Dermis microvascular lymphatic vessel endothelial cell (primary cell): ENCODE measurements around the gene ELF1. TPM values are rescaled to one million over a fixed set of nuclear protein-coding genes. Genes with fewer than 3 reads are reported as not detected.
A peak's percentile ranks its signal among the peaks of the same experiment; 100 is the strongest.

Experiments
- DNase-seq, 2 donors: peaks; one replicate each; pipeline versions ENCODE4 v3.0.0 to v3.0.0-alpha.2; 2010; ENCODE audit warnings: low read depth in 2 of 2
- total RNA-seq: library from RNA; depleted of rRNA; stranded (reverse); fragments of >200 nt; gene quantifications from 2 replicates; pipeline ENCODE4 v1.2.1, GENCODE V29; 2014

Gene ELF1
- total RNA-seq, 1 donor from 2014 or later, result 71.9 TPM

DNA sequence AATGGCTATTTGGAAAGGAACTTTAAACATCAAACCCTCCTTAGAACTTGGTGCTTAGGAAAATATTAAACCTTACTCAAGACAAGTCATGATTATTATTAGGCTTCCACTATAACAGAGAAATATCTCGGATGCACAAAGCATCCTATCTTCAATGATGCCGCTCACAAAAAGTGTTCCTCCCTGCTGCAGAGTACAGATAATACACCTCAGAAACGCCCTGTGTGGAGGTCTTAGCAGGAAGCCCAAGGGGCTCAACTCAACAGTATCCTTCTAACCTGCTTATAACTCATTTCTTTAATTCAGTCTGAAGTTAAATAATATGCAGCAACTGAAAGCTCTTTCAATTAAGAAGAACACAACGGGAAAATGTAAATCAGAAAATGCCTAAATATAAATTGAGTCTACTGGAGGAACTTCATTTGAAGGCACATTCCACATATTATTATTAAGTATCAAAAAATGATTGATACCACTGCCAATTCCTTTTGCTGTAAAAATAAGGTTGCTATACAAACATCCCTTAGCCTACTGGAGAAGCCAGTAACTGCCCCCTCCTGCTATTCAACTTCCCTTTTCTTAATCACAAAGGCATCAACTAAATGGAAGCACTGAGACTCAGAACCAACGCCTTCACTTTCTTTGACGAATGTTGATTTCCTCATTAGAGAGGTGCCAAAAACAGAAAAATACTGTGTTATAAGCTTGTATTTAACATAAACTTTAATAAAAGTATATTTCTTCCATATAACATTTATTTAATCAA, 12.0 kb downstream of the ELF1 start:
- DNase-seq, result no peak

DNA sequence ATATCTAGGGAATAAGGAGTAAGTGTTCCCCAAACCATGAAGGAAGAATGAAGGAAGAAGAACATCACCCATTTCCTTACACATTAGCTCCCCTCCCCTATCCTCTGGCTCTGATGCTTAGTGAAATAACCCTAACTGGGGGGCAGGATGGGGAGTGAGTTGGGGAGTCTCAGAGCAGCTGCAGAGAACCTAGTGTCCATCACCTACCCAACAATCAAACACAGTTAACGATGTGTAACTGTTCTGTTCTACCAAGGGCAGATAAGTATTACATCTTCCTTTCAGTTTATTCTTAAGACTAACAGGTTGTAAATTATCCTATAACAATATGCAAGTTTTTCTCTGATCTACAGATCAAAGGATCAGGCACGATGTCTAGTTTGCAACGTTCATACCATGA, 12.8 kb downstream of the ELF1 start:
- no peak for DNase-seq

DNA sequence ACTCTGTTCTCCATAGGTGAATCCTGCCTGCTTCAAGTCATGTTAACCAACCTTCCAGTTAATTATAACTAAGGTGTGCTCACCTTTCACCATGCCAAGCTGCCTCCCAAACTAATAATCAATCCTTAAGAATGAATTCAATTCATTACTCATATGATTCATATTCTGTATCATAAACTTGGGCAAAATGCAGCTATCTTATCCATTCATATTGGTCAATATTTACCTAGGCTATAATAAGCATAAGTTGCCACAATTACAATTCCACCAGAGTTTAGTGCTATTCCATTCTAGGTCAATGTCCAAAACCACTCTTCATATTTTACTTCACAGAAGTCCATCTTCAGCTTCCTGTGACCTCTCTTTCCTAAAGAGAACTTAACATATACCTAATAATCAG, 13.4 kb downstream of the ELF1 start:
- DNase-seq, result no peak

DNA sequence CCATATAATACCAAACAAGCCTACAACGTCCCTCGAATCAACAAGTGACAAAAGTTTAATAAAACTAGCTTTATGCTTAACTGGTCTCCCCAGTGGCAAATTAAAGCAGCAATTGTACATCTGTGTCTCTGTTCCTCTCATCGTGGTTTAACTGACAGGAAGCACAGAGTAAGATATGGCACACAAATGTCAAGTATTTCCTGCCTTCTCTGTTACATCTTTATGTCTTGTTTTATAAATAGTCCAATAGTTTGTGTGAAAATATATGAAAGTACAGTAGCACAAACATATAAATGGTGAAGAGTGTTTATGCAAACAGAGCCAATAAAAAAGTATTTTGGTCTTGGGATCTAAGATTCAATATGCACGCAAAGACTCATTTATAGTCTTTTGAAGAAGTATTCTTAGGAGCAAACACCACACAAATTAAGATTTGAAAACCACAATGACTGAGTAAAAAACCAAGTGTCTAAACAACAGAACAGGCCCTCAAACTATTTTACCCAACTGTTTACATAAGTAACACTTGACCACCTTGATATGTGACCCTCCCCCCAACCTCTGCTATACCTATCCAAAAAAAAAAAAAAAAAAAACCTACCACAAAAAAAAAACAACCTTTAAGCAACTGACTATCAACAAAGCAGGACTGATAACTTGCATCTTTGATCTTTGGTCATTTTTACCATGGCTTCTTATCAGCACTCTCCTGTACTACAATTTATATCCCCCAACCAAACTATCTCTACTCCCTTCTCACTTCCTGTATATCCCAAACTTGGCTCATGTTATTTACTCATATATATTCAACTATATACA, 14.0 kb downstream of the ELF1 start:
- peak in 1 of 2 donors; percentile 41 for DNase-seq

DNA sequence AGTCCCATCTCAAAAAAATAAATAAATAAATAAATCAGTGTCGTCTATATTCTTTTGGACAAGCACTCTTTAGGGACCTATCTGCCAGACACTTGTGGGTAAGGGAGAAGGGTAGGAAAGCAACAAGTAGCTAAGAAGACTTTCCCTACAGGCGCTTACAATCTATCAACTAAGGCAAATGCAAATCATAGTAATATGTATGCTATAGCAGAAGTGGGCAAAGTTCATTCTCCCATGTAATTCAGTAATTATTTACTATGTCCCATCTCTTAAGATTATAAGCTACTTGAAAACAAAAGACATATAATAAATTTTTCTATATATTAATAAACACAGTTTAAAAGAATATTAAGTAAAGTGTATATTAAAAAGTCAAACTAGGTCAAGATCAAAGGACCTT, 16.5 kb downstream of the ELF1 start:
- DNase-seq, result no peak

DNA sequence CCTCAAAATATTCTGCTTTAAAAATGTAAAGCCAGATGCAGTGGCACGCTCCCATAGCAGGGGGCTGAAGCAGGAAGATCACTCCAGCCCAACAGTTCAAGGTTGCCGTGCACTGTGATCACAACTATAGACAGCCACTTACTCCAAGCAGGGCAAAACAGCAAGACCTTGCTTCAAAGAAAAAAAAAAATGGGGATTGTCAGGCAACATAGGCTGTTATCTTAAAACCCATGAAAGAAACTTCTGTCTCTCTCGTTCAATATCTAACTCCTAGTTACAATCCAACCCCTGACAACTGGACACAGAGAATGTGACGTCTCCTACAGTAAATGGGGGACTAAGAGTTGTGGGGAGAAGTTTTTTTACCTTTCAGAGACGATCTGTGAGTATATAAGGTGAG, 17.4 kb downstream of the ELF1 start:
- no peak for DNase-seq

DNA sequence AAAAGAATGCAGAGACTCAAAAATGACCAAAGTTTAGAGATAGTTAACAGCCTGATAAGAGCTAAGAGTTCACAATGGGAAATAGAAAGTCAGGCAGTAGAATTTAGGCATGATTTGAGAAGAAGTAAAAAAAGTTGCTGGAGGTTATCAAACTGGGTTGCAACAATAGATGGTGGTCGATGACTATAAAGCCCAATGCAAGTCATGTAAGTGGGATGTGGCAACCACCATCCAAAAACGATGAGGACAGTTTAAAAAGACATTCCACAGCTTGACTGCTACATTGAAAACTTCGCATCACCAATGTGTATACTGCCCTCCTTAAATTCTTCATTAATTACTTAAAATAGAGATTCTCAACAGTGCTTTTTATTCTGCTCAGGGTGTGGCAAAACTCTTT, 19.7 kb downstream of the ELF1 start:
- DNase-seq, result no peak

DNA sequence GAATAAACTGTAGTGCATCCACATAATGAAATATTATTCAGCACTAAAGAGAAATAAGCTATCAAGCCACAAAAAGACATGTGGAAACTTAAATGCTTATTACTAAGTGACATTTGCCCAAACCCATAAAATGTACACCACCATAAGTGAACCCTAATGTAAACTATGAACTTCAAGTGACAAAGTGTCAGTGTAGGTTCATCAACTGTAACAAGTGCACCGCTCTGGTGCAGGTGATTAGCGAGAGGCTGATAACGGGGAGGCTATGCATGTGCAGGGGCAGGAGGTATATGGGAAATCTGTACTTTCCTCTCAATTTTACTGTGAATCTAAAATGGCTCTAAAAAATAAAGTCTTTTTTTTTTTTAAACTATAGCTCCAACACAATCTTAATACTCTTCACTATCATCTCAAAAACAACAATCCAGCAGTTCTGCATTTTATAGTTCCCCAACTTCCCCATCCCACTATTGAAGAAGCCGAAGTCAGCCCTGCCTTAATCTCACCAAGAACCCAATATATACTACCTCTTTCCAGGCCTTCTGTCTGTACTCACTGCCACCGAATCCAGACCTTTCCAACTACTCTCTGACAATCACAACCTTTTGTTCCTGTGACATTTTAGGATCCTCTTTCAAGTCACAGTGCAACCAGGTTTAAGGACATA, 22.6 kb downstream of the ELF1 start:
- no peak for DNase-seq

DNA sequence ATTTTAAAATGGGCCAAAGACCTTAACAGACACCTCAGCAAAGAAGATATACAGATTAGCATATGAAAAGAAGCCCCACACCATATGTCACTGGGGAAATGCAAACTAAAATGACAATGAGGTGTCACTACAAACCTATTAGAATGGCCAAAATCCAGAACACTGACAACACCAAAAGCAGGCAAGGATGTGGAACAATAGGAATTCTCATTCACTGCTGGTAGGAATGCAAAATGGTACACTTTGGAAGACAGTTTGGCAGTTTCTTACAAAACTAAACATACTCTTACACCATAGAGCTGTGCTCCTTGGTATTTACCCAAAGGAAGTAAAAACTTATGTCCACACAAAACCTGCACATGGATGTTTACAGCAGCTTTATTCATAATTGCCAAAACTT, 23.1 kb downstream of the ELF1 start:
- DNase-seq, result no peak

DNA sequence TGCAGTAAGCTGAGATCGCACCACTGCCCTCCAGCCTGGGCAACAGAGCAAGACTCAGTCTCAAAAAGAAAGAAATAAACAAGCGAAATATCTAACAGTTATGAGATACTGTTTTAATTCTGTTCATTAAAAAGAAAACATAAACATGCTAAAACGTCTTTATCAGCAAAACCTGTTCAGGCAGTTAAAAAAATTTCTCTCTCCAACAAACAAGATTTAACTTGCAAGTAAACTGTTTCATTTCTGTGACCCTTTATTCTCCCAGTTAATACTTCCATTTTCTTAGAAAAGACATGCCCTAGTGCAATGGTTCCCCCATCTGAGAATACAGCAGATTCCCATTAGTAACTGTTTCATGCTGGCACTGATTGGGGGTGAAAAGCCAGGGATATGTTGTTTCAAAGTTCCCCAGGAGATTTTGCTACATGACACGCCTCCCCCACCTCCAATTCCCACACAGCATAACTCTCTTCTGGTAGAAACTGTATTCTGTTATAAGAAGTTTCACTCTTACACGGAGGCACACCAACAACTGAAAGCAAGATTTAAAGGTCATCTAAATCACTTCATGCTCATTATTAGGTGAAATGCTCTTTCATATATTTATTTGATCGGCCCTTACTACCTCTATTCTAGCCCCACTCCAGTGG, 24.4 kb downstream of the ELF1 start:
- no peak for DNase-seq

DNA sequence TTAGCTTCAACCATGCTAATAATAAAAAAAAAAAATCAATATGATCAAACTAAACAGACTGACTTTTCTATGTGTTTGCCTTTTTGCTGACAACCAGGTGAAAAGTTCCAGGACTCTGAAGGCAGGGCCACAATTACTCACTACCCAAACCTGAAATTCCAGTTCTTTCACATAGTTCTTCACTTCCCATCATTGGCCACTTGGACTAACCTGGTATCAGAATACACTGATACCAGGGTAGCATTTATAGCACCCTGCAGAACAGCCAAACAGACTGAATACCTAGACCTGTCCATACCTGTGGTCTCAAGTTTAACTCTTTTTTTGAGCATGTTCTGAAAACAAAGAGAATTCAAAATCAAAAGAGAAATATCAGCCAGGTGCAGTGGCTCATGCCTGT, 25.1 kb downstream of the ELF1 start:
- no peak for DNase-seq

DNA sequence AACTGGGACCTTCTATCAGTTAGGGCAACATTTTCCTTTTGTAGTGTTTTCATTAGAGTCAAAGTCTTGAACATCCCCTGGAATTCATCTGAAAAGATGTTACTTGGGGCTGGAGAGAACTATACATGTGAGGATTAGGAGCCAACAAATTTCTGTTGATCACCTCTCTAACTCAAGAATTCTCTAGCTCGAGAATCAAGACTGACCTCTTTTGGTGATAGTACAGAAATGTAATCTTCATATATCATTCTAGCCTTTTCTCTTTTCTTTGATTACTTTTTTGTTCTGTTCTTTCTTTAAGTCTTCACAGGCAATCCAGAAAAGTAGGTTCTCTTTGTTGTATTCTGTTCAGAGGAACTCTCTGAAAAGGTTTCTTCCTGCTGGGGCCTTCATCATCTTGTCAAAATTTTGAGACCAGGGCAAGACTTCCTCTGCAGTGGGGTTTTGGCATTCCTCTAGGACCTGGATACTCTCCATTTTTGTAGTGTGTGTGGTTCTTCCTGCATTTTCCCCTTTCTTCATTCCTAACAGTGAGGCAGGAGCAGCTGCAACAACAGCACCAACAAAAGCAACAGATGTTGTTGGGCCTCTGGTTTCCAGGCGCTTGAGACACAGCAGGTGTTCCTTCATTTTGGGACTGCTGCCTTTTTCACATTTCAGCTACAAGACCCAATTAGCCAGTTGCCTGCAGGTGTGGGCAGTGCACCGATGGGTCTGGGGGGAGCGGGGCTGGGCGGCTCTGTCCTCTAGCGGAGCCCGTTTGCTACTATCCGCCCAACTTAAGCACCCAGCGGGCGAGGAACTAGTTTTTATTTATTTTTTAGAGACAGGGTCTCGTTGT, 26.2 kb downstream of the ELF1 start:
- peak in 1 of 2 donors; percentile 23 for DNase-seq

DNA sequence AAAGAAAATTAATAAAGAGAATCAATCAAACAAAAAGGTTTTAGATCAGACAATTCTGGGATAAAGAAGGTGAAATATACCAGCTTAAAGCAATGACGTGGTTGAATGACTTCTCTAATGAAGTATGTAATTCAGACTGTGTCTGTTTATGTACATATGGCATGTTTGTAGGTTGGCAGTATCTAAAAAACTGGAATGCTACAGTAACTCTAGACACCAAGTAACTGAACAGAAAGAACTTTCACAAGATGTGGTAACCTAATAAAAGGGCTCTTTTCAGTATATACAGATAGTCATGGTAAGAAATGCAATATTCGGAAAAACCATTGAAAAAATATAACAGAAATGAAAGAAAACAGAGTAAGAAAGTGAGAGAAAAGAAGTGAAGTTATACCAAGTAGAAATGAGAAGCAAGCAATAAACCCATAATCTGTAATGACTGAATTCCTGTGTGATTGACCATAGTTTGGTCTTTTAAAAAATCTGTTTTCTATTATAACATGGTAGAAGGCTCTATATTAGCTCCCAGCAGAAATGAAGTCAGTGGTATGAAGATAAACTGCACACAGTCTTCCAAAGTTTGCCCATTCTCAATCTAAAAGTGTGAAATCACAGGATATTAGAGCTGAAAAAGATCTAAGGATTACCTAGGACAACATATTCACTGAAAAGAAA, 31.4 kb downstream of the ELF1 start:
- no peak for DNase-seq

DNA sequence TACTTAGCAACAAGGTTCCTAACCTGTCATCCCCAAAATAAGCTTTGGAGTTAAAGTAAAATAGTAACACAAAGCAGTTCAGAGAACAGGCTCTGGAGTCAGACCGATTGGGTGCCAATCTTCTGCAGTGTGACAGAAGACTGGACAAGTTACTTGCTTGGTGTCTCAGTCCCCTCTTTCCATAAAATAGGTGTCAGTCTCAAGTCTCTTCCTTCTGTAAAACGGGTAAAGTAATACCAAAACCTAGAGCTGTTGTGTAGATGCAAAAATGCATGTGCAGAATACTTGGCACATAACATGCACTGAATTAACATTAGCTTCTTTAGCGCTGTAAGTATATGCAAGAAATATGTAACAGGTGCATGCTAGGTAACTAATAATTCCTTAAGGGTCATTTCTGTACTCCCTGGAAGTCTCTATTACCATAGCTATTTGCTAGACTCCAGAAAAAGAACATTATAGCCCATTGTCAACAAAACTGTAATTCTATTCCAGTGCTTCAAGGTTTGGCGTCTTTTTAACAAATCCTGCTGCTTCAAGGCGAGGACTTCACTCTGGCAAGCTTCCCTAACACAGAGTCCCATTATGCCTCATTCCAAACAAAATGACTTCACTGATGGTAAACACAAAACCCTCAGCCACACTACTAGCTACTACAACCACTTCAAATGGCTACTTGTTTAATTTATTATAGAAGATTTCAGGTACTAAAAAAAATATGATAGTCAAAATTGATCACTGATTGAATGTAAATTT, 32.8 kb downstream of the ELF1 start:
- DNase-seq, result no peak

DNA sequence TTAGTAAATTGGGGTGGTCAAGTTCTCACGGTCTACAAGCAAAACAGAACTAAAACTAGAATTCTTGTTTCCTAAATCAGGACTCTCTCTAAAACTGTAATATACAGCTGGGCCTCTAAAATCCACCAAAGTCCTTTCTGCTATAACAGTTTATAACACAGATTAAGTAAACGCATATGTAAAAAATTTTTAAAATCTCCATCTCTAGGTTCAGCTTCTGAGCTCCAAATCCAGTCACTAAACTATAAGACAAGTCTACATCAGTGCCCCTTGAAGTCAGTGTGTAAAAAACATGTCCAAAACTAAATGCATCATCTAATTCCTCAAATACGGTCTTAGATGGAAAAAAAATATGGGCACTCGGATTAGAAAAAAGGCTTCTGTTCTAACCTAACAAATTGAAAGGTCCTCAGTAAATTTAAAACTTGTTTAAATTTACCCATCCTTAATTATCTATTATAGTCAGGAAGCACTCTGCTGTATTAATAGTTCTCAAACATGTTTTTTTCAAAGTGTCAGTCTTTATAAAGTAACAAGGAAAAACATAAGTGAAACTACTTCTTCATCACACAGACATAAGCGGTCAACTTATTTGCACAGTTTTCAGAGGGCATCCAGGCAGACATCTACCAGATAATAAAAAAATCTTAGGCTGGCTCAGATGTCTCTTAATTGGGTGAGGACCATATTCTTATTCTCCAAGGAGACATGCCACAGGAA, 33.6 kb downstream of the ELF1 start:
- DNase-seq, result no peak

DNA sequence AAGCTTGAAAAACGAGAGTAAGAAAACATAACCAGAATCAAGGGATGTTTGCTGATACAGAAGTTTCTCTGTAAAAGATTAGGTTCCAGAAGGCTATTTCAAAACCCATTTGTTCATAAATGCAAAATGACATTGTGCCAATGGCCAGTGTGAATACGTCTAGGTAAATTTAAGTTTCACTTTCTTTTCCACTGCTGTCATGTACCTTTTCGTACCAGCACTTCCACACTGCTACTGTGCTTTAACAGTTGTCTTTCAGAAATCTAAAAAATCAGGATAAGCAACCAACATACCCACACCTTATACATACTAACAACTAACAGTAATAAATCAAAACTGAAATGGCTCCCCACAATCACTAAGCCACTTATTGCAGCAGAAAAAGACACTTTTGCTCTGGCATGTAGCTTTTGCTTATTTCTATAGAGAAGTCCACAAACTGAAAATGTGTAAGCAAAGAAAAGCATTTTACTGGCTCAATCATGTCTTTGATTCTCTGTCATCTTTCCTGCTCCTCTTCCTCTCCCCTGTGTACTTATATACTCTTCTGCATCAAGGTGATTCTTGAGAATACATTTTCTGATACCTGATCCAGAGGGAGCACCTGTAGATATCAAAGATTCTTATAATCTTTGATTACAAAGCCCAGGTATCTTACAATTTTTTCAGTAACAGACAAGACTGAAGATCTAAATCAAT, 34.3 kb downstream of the ELF1 start:
- DNase-seq, result peak; percentile 55 to 71

DNA sequence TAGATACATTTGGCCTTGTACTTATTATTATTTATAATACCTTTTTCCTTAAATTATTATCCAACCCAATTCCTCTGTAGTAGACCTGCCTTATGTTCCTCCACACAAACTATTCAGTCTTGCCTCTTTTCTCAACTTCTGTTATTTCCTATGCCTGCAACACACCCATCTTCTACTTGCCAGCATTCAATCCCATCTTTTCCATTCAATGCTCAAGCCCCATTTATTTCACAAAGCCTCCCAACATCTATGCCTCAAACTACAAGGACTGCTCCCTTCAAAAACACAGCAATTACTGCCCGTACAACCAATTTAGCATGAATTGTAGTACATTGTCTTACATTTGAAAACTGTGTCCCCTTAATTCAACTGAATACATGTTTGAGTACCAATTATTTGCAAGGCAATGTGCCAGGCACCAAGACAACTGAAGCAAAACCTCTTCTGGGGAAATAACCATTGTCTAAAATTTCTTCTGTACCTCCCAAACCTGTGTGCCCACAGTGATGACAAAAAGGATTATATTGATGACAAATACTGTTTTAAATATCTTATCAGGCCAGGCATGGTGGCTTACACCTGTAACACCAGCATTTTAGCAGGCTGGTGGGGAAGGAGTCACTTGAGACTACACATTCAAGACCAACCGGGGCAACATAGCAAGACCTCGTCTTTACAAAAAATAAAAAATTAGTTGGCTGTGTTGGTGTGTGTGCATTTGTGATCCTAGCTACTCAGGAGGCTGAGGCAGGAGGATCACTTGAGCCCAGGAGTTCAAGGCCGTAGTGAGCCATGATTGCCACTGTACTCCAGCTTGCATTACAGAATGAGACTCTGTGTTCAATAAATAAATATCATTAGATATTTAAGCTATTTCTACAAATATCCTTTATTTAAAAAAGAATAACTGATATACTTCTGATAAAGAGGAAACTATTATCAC, 35.1 kb downstream of the ELF1 start:
- DNase-seq, result no peak
